GM19239 (cell line): ENCODE results near the gene LEMD2.

Experiments
- DNase-seq: peaks from one replicate; pipeline ENCODE4 v3.0.0; 2011; ENCODE audit warnings: low spot score; ENCODE audit not compliant: insufficient read length
- FAIRE-seq: peaks from 2 replicates; lab custom pipeline; 2011; peaks lifted over from hg19 to GRCh38; lab: Jason Lieb, UNC

Gene LEMD2

DNA sequence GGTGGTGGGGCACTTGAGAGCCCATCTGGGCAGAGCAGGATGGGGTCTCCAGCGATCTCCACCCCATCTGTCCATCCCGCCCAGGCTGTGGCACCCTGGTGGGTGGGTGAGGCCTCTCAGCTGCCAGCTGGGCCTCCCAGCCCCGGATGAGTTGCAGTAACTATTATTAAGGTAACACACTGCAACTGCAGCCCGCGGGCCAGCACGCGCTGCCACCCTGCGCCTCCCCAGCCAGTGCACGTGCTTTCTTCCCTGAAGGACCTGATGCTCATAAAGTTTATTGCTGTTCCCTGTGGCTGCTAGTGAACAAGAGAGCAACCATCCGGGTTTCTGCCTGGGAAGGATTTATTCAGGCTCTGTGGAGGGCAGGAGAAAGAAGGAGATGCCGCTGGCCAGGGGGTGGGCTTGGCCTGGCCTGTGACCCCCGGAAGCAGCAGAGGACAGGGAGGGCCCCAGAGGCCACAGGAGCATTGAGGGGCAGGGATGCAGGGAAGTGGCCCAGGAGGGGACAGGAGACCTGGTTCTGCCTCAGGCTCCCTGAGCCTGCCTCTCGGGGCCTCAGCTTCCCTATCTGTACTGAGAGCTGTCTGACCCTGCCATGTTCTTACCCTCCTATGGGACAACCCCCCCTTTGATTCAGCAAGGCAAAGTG lies 43.9 kb downstream of the LEMD2 start:
- no peak for FAIRE-seq
- no peak for DNase-seq

DNA sequence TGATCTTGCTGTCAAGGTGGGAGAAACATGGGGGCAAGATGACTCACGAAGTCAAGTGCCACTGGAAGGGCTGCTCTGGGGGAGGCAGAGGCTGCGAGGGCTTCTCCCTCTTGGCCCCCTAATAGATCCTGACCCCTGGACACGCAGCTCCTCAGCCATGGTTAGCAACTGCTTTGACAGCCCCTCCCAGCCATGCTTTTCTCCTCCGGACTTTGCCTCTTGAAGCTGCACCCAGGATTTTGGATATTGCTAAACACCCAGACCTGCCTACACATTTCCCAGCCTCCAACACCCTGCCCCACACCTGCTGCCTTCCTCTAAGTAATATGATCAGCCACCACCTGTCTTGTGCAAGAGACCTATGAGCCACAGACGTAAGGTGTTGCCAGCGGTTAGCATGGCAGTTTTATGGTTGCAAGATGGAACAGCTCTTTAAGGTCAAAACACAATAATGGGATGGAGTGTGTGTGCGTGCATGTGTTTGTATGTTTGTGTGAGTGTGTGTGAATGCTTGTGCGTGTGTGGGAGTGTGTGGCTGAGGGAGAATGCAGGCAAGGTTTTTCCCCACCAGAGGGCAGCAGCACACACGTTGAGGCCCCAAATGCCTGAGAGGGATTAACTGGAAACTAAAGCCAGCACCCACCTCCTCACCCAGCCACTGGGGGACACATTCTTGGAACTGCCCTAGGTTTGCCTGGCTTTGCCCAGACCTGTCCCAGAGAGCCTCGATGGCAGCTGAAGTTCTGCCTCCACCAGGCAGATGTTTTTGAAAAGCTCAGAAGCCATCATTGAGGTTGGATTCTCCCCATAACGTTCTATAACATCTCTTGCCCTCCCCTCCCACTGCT lies 44.7 kb downstream of the LEMD2 start:
- FAIRE-seq (peak; percentile 97), DNase-seq (peak; percentile 90)

GRCh38 chr6:33742837-33743236 lies 46.1 kb downstream of the LEMD2 start:
- no peak for DNase-seq

GRCh38 chr6:33742092-33742491 lies 46.8 kb downstream of the LEMD2 start:
- FAIRE-seq (no peak), DNase-seq (no peak)

More at GRCh38 chr6:33742837-33743236, 46.1 kb downstream of the LEMD2 start:
- no peak for FAIRE-seq

GRCh38 chr6:33740794-33741193 lies 48.1 kb downstream of the LEMD2 start:
- no peak for DNase-seq
- no peak for FAIRE-seq

DNA sequence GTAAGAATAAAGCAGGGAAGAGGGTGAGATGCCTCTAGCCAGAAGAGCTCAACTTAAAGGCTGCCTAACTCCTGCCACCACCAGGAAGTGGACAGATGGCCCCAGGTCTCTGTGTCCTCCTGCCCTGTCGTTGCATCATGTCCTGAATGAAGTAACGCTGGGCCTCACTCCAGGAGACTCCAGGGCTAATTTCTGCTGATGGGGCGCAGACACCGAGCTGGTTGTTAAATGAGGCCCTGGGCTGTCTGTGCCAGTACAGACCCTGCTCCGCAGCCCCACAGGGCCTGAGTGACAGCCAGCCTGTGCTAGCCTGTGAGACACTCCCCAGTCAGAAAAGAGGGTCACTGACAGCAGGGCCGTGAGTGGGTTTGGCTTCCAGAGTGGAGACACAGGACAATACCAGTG lies 48.7 kb downstream of the LEMD2 start:
- FAIRE-seq (no peak), DNase-seq (no peak)

DNA sequence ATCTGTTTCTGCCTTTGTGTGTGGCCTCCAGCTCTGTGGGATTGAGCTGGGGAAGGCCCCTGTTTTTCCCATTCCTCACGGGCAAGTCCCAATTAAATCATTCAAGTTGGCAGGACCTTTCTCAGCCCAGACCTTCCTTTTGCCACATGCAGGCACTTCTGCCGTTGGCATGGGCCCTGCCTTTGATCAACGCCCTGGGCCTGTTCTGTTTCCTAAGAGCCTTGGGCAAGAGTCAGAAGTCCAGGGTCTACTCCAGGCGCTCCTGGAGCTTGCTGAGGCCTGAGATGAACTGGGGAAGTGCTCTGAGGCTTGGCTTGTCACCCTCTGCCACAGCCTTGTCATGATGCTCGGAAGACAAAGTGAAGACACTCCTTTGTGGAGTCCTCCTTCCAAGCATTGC lies 49.4 kb downstream of the LEMD2 start:
- FAIRE-seq = no peak
- no peak for DNase-seq

GRCh38 chr6:33738879-33739278 lies 50.1 kb downstream of the LEMD2 start:
- DNase-seq = no peak
- no peak for FAIRE-seq

DNA sequence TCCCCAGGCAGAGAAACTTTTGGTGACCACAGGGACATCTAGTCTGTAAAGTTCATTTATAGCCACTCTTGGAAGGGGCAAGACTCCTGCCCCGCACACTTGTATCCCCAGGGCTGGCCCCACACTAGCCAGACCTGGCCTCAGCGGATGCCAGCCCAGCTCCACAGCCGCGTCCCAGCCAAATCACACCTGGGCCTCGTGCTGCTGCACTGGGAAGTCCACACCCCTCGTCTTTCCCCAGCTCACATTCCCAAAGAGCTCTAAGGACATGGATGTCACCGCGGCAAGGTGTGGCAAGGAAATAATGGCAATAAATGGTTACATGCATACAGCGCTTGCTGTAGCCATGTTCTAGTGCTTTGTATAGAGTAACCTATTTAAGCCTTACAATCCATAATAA lies 50.8 kb downstream of the LEMD2 start:
- DNase-seq (no peak), FAIRE-seq (no peak)

DNA sequence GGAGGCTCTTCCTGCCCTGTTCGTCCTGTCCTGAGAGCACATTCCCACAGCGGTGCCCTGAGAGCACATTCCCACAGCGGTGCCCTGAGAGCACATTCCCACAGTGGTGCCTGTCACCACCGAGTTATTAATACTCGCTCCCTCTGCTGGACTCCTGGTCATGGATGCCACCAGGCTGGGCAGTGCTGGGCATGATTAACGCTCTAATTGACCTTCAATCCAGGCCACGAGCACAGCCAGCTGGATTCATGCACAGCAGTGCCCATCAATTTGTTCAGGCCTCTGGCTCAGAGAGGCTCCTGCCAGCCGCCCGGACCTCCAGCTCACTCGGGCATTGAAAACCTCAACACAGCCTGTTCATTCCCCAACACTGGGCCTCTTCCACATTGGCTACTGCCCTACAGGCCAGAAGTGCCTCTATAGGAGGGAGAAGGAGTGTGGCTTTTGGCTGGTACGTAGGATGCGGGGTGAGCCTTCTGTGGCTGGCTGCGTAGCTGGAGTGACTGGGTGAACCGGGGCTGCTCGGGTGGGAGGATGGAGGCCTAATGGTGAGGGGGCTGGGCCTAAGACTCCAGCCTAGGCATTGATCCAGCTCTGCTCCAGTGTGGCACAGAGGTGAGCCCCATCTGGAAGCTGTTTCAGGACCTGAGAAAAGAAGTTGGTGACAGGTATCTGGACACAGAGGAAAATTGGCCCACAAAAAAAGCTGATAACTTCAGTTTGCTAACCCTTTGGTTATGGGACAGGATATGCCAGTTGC lies 51.5 kb downstream of the LEMD2 start:
- DNase-seq (no peak), FAIRE-seq (no peak)

DNA sequence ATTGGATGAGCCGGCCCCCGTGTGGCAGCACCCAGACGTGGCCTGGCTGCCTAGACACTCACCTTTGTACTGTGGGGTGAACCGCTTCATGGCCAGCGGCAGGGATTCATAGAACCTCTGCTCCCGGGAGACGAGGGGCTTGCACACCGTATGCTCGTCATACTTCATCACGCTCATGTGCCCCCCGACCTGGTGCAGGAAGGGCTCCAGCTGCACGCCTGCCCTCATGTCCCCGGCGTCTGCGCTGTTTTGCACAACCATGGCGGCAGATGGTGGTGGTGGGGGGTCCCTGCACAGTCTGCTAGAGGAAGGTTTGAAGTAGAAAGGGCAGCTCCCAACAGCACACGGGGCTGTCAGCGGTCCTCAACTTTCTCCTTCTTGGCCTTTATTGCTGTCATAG lies 53.7 kb downstream of the LEMD2 start:
- FAIRE-seq = no peak

GRCh38 chr6:33733709-33734007 lies 55.3 kb downstream of the LEMD2 start:
- DNase-seq (no peak), FAIRE-seq (no peak)

More for the DNA sequence above, 53.7 kb downstream of the LEMD2 start:
- DNase-seq = no peak

GRCh38 chr6:33732817-33733708 lies 55.9 kb downstream of the LEMD2 start:
- no peak for FAIRE-seq
- no peak for DNase-seq

DNA sequence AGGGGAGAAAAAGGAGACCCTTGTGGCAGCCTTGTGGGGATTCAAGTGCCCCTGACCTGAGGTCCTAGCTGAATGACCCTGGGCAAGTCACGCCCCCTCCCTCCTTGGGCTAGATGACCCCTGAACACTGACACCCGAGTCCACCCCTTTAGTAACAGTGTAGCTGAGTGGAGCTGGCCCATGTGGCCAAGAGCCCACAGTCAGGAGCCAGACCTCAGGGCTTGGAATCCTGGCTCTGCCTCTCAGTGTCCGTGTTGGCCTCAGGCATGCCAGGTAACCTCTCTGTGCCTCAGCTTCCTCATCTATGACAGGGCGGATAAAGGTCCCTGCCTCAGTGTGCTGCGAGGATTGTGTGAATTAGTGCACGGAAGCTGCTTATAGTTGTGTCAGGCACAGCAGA lies 56.5 kb downstream of the LEMD2 start:
- FAIRE-seq = no peak
- no peak for DNase-seq

- no peak for DNase-seq
These were observed 57.1 kb downstream of the LEMD2 start for GRCh38 chr6:33731751-33732282.

GRCh38 chr6:33731035-33731434 lies 57.9 kb downstream of the LEMD2 start:
- DNase-seq (no peak), FAIRE-seq (no peak)

More at GRCh38 chr6:33731751-33732282, 57.1 kb downstream of the LEMD2 start:
- no peak for FAIRE-seq

GRCh38 chr6:33730611-33731010 lies 58.3 kb downstream of the LEMD2 start:
- DNase-seq (no peak), FAIRE-seq (no peak)

DNA sequence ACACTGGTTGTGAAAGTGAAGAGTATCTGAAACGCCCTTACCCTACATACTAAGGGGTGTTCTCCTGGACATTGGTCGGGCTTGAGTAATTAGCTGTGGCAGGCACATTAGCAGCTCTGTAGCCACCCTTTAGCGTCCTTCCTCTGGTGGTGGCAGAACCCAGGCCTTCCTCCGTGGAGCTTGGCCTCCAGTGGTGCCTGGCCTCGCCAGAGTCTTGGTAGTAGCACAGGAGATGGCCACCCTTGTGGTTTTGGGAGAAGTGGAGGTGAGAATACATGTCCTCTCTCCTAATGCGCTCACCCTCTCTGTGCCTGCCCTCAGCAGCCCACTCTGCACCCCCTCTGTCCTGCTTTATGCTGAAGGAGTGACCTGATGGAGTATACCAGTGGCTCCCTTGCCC lies 59.9 kb downstream of the LEMD2 start:
- no peak for DNase-seq
- no peak for FAIRE-seq

- FAIRE-seq = no peak
- no peak for DNase-seq
These were observed 60.5 kb downstream of the LEMD2 start for GRCh38 chr6:33728438-33728837.

- FAIRE-seq = no peak
- DNase-seq = no peak
These were observed 61.0 kb downstream of the LEMD2 start for GRCh38 chr6:33727932-33728331.
